ENCODE measurements around the gene NFILZ. TPM values are rescaled to one million over a fixed set of nuclear protein-coding genes. Genes with fewer than 3 reads are reported as not detected.

The NFILZ gene
- total RNA-seq, 1 experiment from 2014 or later: not detected

DNA sequence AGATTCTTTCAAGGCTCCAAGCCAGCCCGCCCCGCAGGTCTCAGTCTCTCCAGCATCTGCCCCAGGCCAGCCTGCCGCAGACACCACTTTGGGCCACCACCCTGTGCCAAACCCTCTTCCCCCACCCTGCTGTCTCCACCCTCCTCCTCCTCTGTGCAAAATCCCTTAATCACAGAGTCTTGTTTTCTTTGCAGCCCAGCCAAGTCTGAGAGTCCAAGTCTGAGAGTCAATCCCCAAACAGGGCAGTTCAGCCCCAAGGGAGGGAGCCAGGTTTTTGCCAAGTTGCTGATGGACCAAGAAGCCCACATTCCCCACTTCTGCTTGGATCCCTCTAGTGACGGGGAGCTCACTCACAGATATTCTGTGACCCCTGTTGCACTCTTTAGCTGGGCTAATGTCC lies 23.0 kb upstream of the NFILZ start:
- POLR2A ChIA-PET (ENCODE audit: unreplicated experiment): no interaction called here
- H3K79me2 ChIP-seq (ENCODE audit: low read length): no peaks in the 10 kb centered on the region
- H3K4me2 ChIP-seq (ENCODE audit: low read length): no peak overlapping the region
- CTCF ChIA-PET: no interaction called here
- TF ChIP-seq EZH2 (IDR thresholded peaks at IDR 0.05; ENCODE audit: low read length, unreplicated experiment) (no peak), CTCF (conservative IDR thresholded peaks at IDR 0.05; ENCODE audit: low read depth, low read length) (no peak), EZH2phosphoT487 (IDR thresholded peaks at IDR 0.05; ENCODE audit: borderline replicate concordance, low read length) (no peak)
- no TSS peak for BruUV-seq (replicated peaks)
- H3K9ac ChIP-seq (ENCODE audit: low read length): no peak overlapping the region
- H3K9me3 ChIP-seq (ENCODE audit: low read length): no peaks in the 10 kb centered on the region
- H3K4me1 ChIP-seq (ENCODE audit: insufficient read depth, low read length): no peaks in the 10 kb centered on the region
- no peak overlapping the region for H3K4me3 ChIP-seq (ENCODE audit: low read length)
- ATAC-seq (no peak), DNase-seq (no peak)
- H4K20me1 ChIP-seq (ENCODE audit: low read length): no peaks in the 10 kb centered on the region
- no peak overlapping the region for H3K27ac ChIP-seq (ENCODE audit: low read length)
- H3F3A ChIP-seq (ENCODE audit: low read length, unreplicated experiment): no peaks in the 10 kb centered on the region
- no peak overlapping the region for H2AFZ ChIP-seq (ENCODE audit: low read length)
- intact Hi-C loops (cut with micrococcal nuclease): no loop called here
- H3K9me2 ChIP-seq (replicated peaks; ENCODE audit: low read length): no peaks in the 10 kb centered on the region
- H3K36me3 ChIP-seq (ENCODE audit: low read depth, low read length): no peaks in the 10 kb centered on the region
- peaks cover 8% of the 10 kb centered on the region for H3K27me3 ChIP-seq (ENCODE audit: low read length)

DNA sequence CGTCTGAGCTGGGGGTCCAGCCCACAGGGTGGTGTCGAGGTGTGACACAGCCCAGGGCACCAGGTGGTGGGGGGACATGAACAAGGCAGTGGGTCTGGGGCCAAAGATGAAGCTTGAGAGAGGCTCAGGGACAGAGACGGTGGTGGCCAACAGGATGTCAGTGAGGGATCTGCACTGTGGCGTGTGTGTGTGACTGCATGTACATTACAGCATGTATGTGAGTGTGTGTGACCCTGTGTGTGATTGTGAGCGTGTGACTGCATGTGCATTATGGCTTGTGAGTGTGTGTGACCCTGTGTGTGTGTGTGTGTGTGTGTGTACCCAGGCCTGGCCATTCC lies 21.5 kb upstream of the NFILZ start:
- no peaks in the 10 kb centered on the region for H3K79me2 ChIP-seq (ENCODE audit: low read length)
- H3K4me1 ChIP-seq (ENCODE audit: insufficient read depth, low read length): no peaks in the 10 kb centered on the region
- H3K27ac ChIP-seq (ENCODE audit: low read length): no peak overlapping the region
- no peak overlapping the region for H3K9ac ChIP-seq (ENCODE audit: low read length)
- H3F3A ChIP-seq (ENCODE audit: low read length, unreplicated experiment): no peaks in the 10 kb centered on the region
- no peaks in the 10 kb centered on the region for H3K9me3 ChIP-seq (ENCODE audit: low read length)
- TF ChIP-seq EZH2 (IDR thresholded peaks at IDR 0.05; ENCODE audit: low read length, unreplicated experiment): no peak
- TF ChIP-seq EZH2phosphoT487 (IDR thresholded peaks at IDR 0.05; ENCODE audit: borderline replicate concordance, low read length): no peak
- no peak for TF ChIP-seq CTCF (conservative IDR thresholded peaks at IDR 0.05; ENCODE audit: low read depth, low read length)
- no peaks in the 10 kb centered on the region for H4K20me1 ChIP-seq (ENCODE audit: low read length)
- no peak for ATAC-seq
- no peak for DNase-seq
- ChIA-PET CTCF (no interaction called here), POLR2A (ENCODE audit: unreplicated experiment) (no interaction called here)
- no peaks in the 10 kb centered on the region for H3K36me3 ChIP-seq (ENCODE audit: low read depth, low read length)
- no peak overlapping the region for H3K4me2 ChIP-seq (ENCODE audit: low read length)
- no peak overlapping the region for H3K4me3 ChIP-seq (ENCODE audit: low read length)
- H3K9me2 ChIP-seq (replicated peaks; ENCODE audit: low read length): no peaks in the 10 kb centered on the region
- intact Hi-C loops (cut with micrococcal nuclease): no loop called here
- BruUV-seq (replicated peaks): no TSS peak
- H2AFZ ChIP-seq (ENCODE audit: low read length): no peak overlapping the region
- peaks cover 8% of the 10 kb centered on the region for H3K27me3 ChIP-seq (ENCODE audit: low read length)

- ATAC-seq (no peak), DNase-seq (no peak)
- POLR2A ChIA-PET (ENCODE audit: unreplicated experiment): no interaction called here
- no peaks in the 10 kb centered on the region for H3K79me2 ChIP-seq (ENCODE audit: low read length)
- H2AFZ ChIP-seq (ENCODE audit: low read length): no peak overlapping the region
- peaks cover 8% of the 10 kb centered on the region for H3K27me3 ChIP-seq (ENCODE audit: low read length)
- no peaks in the 10 kb centered on the region for H3K9me3 ChIP-seq (ENCODE audit: low read length)
- H3F3A ChIP-seq (ENCODE audit: low read length, unreplicated experiment): no peaks in the 10 kb centered on the region
- H3K36me3 ChIP-seq (ENCODE audit: low read depth, low read length): no peaks in the 10 kb centered on the region
- TF ChIP-seq CTCF (conservative IDR thresholded peaks at IDR 0.05; ENCODE audit: low read depth, low read length) (no peak), EZH2phosphoT487 (IDR thresholded peaks at IDR 0.05; ENCODE audit: borderline replicate concordance, low read length) (no peak)
- no peak overlapping the region for H3K4me2 ChIP-seq (ENCODE audit: low read length)
- BruUV-seq (replicated peaks): no TSS peak
- H3K4me3 ChIP-seq (ENCODE audit: low read length): no peak overlapping the region
- H3K4me1 ChIP-seq (ENCODE audit: insufficient read depth, low read length): no peaks in the 10 kb centered on the region
- no peak overlapping the region for H3K9ac ChIP-seq (ENCODE audit: low read length)
- intact Hi-C loops (cut with micrococcal nuclease): no loop called here
- H3K9me2 ChIP-seq (replicated peaks; ENCODE audit: low read length): no peaks in the 10 kb centered on the region
- no peaks in the 10 kb centered on the region for H4K20me1 ChIP-seq (ENCODE audit: low read length)
- no peak overlapping the region for H3K27ac ChIP-seq (ENCODE audit: low read length)
- CTCF ChIA-PET: no interaction called here
Measured at GRCh38 chr19:8609279-8610040, 21.0 kb upstream of the NFILZ start.

Data from PC-3 (cell line).